Measurements from ENCODE around the gene THRAP3. TPM values are rescaled to one million over a fixed set of nuclear protein-coding genes. Genes with fewer than 3 reads are reported as not detected.

The THRAP3 gene
- total and polyA plus RNA-seq, 2 experiments from 2014 or later = 127 to 161 TPM

- TF ChIP-seq ZNF462 (CRISPR knock-in tag; IDR thresholded peaks at IDR 0.05) (no peak), ETS1 (IDR thresholded peaks at IDR 0.05) (no peak), JUNB (IDR thresholded peaks at IDR 0.05; ENCODE audit: unreplicated experiment) (no peak)
Observed at GRCh38 chr1:36352910-36353878, 129.0 kb downstream of the THRAP3 start (continued).

GRCh38 chr1:36354486-36354885 lies 130.2 kb downstream of the THRAP3 start:
- Histone ChIP-seq H3K4me1 (ENCODE audit: insufficient read depth) (peaks cover 5% of the 10 kb centered on the region; the same call in 1 of the 2 replicates), H3K4me3 (no peak overlapping the region), H3F3A (replicated peaks; ENCODE audit: low read depth) (no peaks in the 10 kb centered on the region), H4K20me1 (replicated peaks; ENCODE audit: insufficient read depth) (no peaks in the 10 kb centered on the region; the same call in 1 of the 2 replicates), H3K27ac (ENCODE audit: low read depth) (no peak overlapping the region), H3K36me3 (ENCODE audit: insufficient read depth) (peaks cover 3% of the 10 kb centered on the region; the same call in 1 of the 2 replicates), H2AFZ (no peak overlapping the region), H3K4me2 (no peak overlapping the region), H3K9me2 (ENCODE audit: insufficient read depth) (no peaks in the 10 kb centered on the region), H3K27me3 (ENCODE audit: insufficient read depth) (no peaks in the 10 kb centered on the region), H3K79me2 (replicated peaks; ENCODE audit: insufficient read depth) (no peaks in the 10 kb centered on the region)
- Mint-ChIP-seq H3K27ac (no peak overlapping the region), H3K9me3 (no peaks in the 10 kb centered on the region), H3K36me3 (ENCODE audit: low read depth) (peaks cover 57% of the 10 kb centered on the region), H3K4me3 (no peak overlapping the region), H3K27me3 (ENCODE audit: insufficient read depth, low read depth, poor library complexity) (no peaks in the 10 kb centered on the region), H3K4me1 (peaks cover 13% of the 10 kb centered on the region)
- TF ChIP-seq ZNF114 (CRISPR knock-in tag; IDR thresholded peaks at IDR 0.05) (no peak), ZNF462 (CRISPR knock-in tag; IDR thresholded peaks at IDR 0.05) (no peak)
- no peak for ATAC-seq
- DNase-seq (ENCODE audit: low spot score) = no peak
